Astrocyte (in vitro differentiated cells and primary cell): ENCODE measurements around the gene TUBA8. TPM values are rescaled to one million over a fixed set of nuclear protein-coding genes. Genes with fewer than 3 reads are reported as not detected.

Experiments used
- DNase-seq: peaks from one replicate; pipeline ENCODE4 v3.0.0-alpha.2; 2010; ENCODE audit warnings: low read depth
- FAIRE-seq: peaks from 2 replicates; lab custom pipeline; 2011; peaks lifted over from hg19 to GRCh38; lab: Jason Lieb, UNC
- H2AFZ ChIP-seq: 2 replicates; pipeline ENCODE4 v1.6.0; 2012; ENCODE audit warnings: low read depth, low read length, inconsistent platforms
- H3K27ac ChIP-seq: 2 replicates; pipeline ENCODE4 v1.5.1; 2011; ENCODE audit warnings: low read depth, low read length, inconsistent platforms
- H3K27me3 ChIP-seq: 2 replicates; pipeline ENCODE4 v1.6.0; 2011; ENCODE audit warnings: low read length, inconsistent platforms; ENCODE audit not compliant: insufficient read depth
- H3K36me3 ChIP-seq: 2 replicates; pipeline ENCODE4 v1.5.1; 2011; ENCODE audit warnings: low read length, inconsistent platforms; ENCODE audit not compliant: insufficient read depth
- H3K4me1 ChIP-seq: 2 replicates; pipeline ENCODE4 v1.5.1; 2011; ENCODE audit warnings: low read length, inconsistent platforms; ENCODE audit not compliant: insufficient read depth
- H3K4me2 ChIP-seq: 2 replicates; pipeline ENCODE4 v1.6.0; 2012; ENCODE audit warnings: low read length, inconsistent platforms
- H3K4me3 ChIP-seq: 2 replicates; pipeline ENCODE4 v1.5.1; 2011; ENCODE audit warnings: low read depth, mild to moderate bottlenecking, low read length, inconsistent platforms; ENCODE audit not compliant: insufficient read depth
- H3K79me2 ChIP-seq: 2 replicates; pipeline ENCODE4 v1.6.0; 2012; ENCODE audit warnings: mild to moderate bottlenecking, low read length, inconsistent platforms; ENCODE audit not compliant: insufficient read depth
- H3K9ac ChIP-seq: 2 replicates; pipeline ENCODE4 v1.6.0; 2012; ENCODE audit warnings: mild to moderate bottlenecking, low read length, inconsistent platforms
- H3K9me3 ChIP-seq: 2 replicates; pipeline ENCODE4 v1.5.1; 2012; ENCODE audit warnings: low read depth, mild to moderate bottlenecking, low read length, inconsistent platforms; ENCODE audit not compliant: insufficient read depth
- H4K20me1 ChIP-seq: 2 replicates; pipeline ENCODE4 v1.6.0; 2012; ENCODE audit warnings: low read length, inconsistent platforms; ENCODE audit not compliant: insufficient read depth
- H3K27ac Mint-ChIP-seq: one replicate; pipeline ENCODE4 v1.8.0; 2021; ENCODE audit warnings: mild to moderate bottlenecking, mixed read lengths; ENCODE audit not compliant: unreplicated experiment
- H3K27me3 Mint-ChIP-seq: one replicate; pipeline ENCODE4 v1.8.0; 2021; ENCODE audit warnings: low read depth, mixed read lengths; ENCODE audit not compliant: unreplicated experiment
- H3K36me3 Mint-ChIP-seq: one replicate; pipeline ENCODE4 v1.8.0; 2021; ENCODE audit warnings: low read depth, mixed read lengths; ENCODE audit not compliant: unreplicated experiment
- H3K4me1 Mint-ChIP-seq: one replicate; pipeline ENCODE4 v1.8.0; 2021; ENCODE audit warnings: low read depth, mixed read lengths; ENCODE audit not compliant: unreplicated experiment
- H3K4me3 Mint-ChIP-seq: one replicate; pipeline ENCODE4 v1.8.0; 2021; ENCODE audit warnings: mild to moderate bottlenecking, moderate library complexity, mixed read lengths; ENCODE audit not compliant: unreplicated experiment
- H3K9me3 Mint-ChIP-seq: one replicate; pipeline ENCODE4 v1.8.0; 2021; ENCODE audit warnings: mild to moderate bottlenecking, mixed read lengths; ENCODE audit not compliant: unreplicated experiment
- CTCF ChIP-seq: IDR thresholded peaks from 2 replicates; pipeline ENCODE4 v1.5.1; 2011; ENCODE audit warnings: low read depth, mild to moderate bottlenecking, inconsistent platforms, low read length, moderate library complexity; ENCODE audit not compliant: insufficient read depth
- EZH2 ChIP-seq: IDR thresholded peaks from 2 replicates; pipeline ENCODE4 v1.6.1; 2012; ENCODE audit warnings: mild to moderate bottlenecking, low read length, inconsistent platforms; ENCODE audit not compliant: insufficient read depth
- total RNA-seq: library from RNA; stranded (reverse); gene quantifications from 2 replicates; pipeline ENCODE4 v1.2.1, GENCODE V29; 2021

Gene TUBA8
- total RNA-seq, 1 donor from 2014 or later: 0.79 TPM

GRCh38 chr22:18085188-18085587 lies 25.4 kb upstream of the TUBA8 start:
- Histone ChIP-seq H3K9ac (no peak overlapping the region), H3K4me1 (no peaks in the 10 kb centered on the region), H3K4me3 (no peak overlapping the region), H3K4me2 (no peak overlapping the region), H3K27me3 (no peaks in the 10 kb centered on the region), H3K9me3 (no peaks in the 10 kb centered on the region), H3K79me2 (peaks cover 35% of the 10 kb centered on the region), H3K36me3 (peaks cover 29% of the 10 kb centered on the region), H2AFZ (no peak overlapping the region), H3K27ac (no peak overlapping the region), H4K20me1 (peaks cover 38% of the 10 kb centered on the region)
- TF ChIP-seq CTCF: no peak
- TF ChIP-seq EZH2: no peak
- H3K9me3 Mint-ChIP-seq: no peaks in the 10 kb centered on the region
- H3K27me3 Mint-ChIP-seq: no peaks in the 10 kb centered on the region
- peaks cover 34% of the 10 kb centered on the region for H3K36me3 Mint-ChIP-seq
- DNase-seq (no peak), FAIRE-seq (no peak)
- H3K27ac Mint-ChIP-seq: no peak overlapping the region
- H3K4me3 Mint-ChIP-seq: no peak overlapping the region
- H3K4me1 Mint-ChIP-seq: peaks cover 16% of the 10 kb centered on the region

- no peak overlapping the region for H3K4me2 ChIP-seq
- no peak overlapping the region for H3K9ac ChIP-seq
- no peak overlapping the region for H2AFZ ChIP-seq
- Mint-ChIP-seq H3K4me3 (no peak overlapping the region), H3K9me3 (no peaks in the 10 kb centered on the region), H3K4me1 (peaks cover 3% of the 10 kb centered on the region), H3K27me3 (no peaks in the 10 kb centered on the region), H3K36me3 (peaks cover 28% of the 10 kb centered on the region), H3K27ac (no peak overlapping the region)
- no peaks in the 10 kb centered on the region for H3K27me3 ChIP-seq
- peaks cover 24% of the 10 kb centered on the region for H3K36me3 ChIP-seq
- no peak for DNase-seq
- H3K79me2 ChIP-seq: peaks cover 17% of the 10 kb centered on the region
- H4K20me1 ChIP-seq: peaks cover 25% of the 10 kb centered on the region
- H3K4me3 ChIP-seq: no peak overlapping the region
- no peak overlapping the region for H3K27ac ChIP-seq
- no peaks in the 10 kb centered on the region for H3K4me1 ChIP-seq
- no peak for FAIRE-seq
- no peak for TF ChIP-seq EZH2
- no peak for TF ChIP-seq CTCF
- H3K9me3 ChIP-seq: no peaks in the 10 kb centered on the region
Observed at GRCh38 chr22:18087350-18087855, 23.2 kb upstream of the TUBA8 start.

- Mint-ChIP-seq H3K27ac (no peak overlapping the region), H3K36me3 (peaks cover 23% of the 10 kb centered on the region), H3K9me3 (no peaks in the 10 kb centered on the region), H3K27me3 (no peaks in the 10 kb centered on the region), H3K4me1 (peaks cover 6% of the 10 kb centered on the region), H3K4me3 (no peak overlapping the region)
- Histone ChIP-seq H3K36me3 (peaks cover 15% of the 10 kb centered on the region), H3K4me2 (no peak overlapping the region), H3K4me3 (no peak overlapping the region), H3K27me3 (no peaks in the 10 kb centered on the region), H3K9ac (no peak overlapping the region), H4K20me1 (peaks cover 11% of the 10 kb centered on the region), H3K4me1 (no peaks in the 10 kb centered on the region), H3K79me2 (peaks cover 3% of the 10 kb centered on the region), H2AFZ (no peak overlapping the region), H3K27ac (no peak overlapping the region), H3K9me3 (no peaks in the 10 kb centered on the region)
- TF ChIP-seq EZH2: no peak
- TF ChIP-seq CTCF: no peak
- no peak for DNase-seq
- no peak for FAIRE-seq
Observed at GRCh38 chr22:18088825-18089568, 21.6 kb upstream of the TUBA8 start.
